Measurements from ENCODE around the gene KIF18B.

KIF18B gene

DNA sequence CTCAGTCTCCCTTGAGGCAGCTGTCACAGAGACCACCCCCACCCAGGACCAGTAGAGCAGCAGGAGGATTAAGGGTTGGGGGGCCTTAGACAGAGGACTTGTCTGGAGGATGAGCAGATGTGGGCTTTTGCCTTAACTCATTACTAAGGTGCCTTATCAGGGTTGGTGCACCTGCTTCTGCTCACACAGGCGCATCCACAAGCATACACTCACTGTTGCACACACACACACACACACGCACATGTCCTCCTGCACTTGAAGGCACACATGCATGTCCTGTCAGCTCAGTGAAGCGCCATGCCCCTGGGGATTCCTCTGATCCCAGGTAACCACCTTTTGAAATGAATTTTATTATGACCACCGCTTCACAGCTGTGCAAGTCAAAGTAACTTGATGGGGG, 33.4 kb downstream of the KIF18B start:
- no peak overlapping the region for H3K4me3 ChIP-seq
- H3K36me3 ChIP-seq (ENCODE audit: insufficient read depth, low read length) = no peaks in the 10 kb centered on the region
- TF ChIP-seq POLR2AphosphoS5 (IDR thresholded peaks at IDR 0.05; ENCODE audit: borderline replicate concordance, low read depth, low read length) (no peak), FOXP2 (optimal IDR thresholded peaks at IDR 0.05; ENCODE audit: control extremely low read depth, extremely low read length, insufficient read depth) (no peak), EZH2 (IDR thresholded peaks at IDR 0.05) (no peak)
- DNase-seq (ENCODE audit: low read depth, low spot score) = no peak
- no peaks in the 10 kb centered on the region for H3K9me3 ChIP-seq (ENCODE audit: low read depth, low read length)
- H3K27ac ChIP-seq = no peak overlapping the region
- H3K9ac ChIP-seq (ENCODE audit: insufficient read length) = no peak overlapping the region

DNA sequence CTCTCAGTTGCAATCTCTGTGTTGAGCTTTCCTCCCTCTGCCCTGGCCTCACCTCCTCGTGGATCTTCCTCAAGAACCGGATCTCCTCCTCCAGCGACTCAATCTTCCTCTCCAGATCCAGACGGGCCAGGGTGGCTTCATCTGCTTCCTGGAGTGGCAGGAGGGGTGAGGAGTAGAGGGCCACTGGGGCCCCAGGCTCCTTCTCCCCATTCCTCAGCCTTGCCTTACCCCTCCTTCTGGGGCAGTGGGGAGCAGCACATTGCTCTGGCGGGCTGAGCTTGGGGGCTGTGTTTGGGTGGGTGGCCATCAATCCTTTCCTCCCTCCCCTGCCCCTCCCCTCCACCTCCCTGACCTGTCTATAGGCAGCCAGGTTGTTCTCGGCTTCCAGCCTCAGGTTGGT, 33.9 kb downstream of the KIF18B start:
- TF ChIP-seq EZH2 (IDR thresholded peaks at IDR 0.05) = no peak
- TF ChIP-seq FOXP2 (optimal IDR thresholded peaks at IDR 0.05; ENCODE audit: control extremely low read depth, extremely low read length, insufficient read depth) = no peak
- TF ChIP-seq POLR2AphosphoS5 (IDR thresholded peaks at IDR 0.05; ENCODE audit: borderline replicate concordance, low read depth, low read length) = no peak
- H3K9me3 ChIP-seq (ENCODE audit: low read depth, low read length) = no peaks in the 10 kb centered on the region
- DNase-seq (ENCODE audit: low read depth, low spot score) = no peak
- no peak overlapping the region for H3K4me3 ChIP-seq
- H3K27ac ChIP-seq = no peak overlapping the region
- no peaks in the 10 kb centered on the region for H3K36me3 ChIP-seq (ENCODE audit: insufficient read depth, low read length)
- no peak overlapping the region for H3K9ac ChIP-seq (ENCODE audit: insufficient read length)

DNA sequence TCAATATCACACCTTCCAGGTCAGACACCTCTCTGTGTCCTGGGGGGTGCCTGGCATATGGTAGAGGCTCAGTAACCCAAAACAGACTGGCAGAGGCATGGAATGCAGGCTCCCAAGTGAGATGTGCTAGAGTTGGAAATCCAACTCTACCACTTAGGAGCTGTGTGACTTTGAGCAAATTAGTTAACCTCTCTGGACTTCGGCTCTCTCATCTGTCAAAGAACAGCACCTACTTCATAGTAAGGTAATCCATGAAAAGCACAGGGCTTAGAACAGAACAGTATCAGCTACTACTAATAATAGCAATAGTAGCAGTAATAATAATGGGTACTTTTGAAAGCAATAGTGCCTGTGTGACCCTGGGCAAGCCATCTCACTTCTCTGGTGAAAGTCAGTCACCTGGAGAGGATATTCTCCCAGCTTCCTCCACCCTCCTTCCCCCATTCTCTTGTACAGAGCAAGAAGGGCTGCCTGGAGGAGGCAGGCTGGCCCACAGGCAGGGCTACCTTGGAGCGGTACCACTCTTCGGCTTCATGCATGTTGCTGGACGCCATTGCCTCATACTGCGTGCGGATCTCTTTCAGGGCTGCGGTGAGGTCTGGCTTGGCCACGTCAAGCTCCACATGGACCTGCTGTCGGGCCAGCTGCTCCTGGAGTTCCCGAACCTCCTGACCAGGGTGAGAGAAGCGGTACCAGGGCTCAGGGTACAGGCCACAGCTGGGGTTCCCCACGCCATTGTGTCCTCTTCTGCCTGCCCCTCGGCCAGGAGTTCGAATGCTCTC, 34.6 kb downstream of the KIF18B start:
- Histone ChIP-seq H3K9me3 (ENCODE audit: low read depth, low read length) (no peaks in the 10 kb centered on the region), H3K4me3 (no peak overlapping the region), H3K27ac (no peak overlapping the region), H3K9ac (ENCODE audit: insufficient read length) (no peak overlapping the region), H3K36me3 (ENCODE audit: insufficient read depth, low read length) (no peaks in the 10 kb centered on the region)
- DNase-seq (ENCODE audit: low read depth, low spot score) = no peak
- TF ChIP-seq EZH2 (IDR thresholded peaks at IDR 0.05) (no peak), POLR2AphosphoS5 (IDR thresholded peaks at IDR 0.05; ENCODE audit: borderline replicate concordance, low read depth, low read length) (no peak), FOXP2 (optimal IDR thresholded peaks at IDR 0.05; ENCODE audit: control extremely low read depth, extremely low read length, insufficient read depth) (no peak)

- Histone ChIP-seq H3K4me3 (no peak overlapping the region), H3K9me3 (ENCODE audit: low read depth, low read length) (no peaks in the 10 kb centered on the region), H3K36me3 (ENCODE audit: insufficient read depth, low read length) (no peaks in the 10 kb centered on the region), H3K9ac (ENCODE audit: insufficient read length) (no peak overlapping the region), H3K27ac (no peak overlapping the region)
- DNase-seq (ENCODE audit: low read depth, low spot score) = no peak
- no peak for TF ChIP-seq FOXP2 (optimal IDR thresholded peaks at IDR 0.05; ENCODE audit: control extremely low read depth, extremely low read length, insufficient read depth)
- no peak for TF ChIP-seq POLR2AphosphoS5 (IDR thresholded peaks at IDR 0.05; ENCODE audit: borderline replicate concordance, low read depth, low read length)
- TF ChIP-seq EZH2 (IDR thresholded peaks at IDR 0.05) = no peak
Measured at GRCh38 chr17:44911133-44912001, 36.2 kb downstream of the KIF18B start.

DNA sequence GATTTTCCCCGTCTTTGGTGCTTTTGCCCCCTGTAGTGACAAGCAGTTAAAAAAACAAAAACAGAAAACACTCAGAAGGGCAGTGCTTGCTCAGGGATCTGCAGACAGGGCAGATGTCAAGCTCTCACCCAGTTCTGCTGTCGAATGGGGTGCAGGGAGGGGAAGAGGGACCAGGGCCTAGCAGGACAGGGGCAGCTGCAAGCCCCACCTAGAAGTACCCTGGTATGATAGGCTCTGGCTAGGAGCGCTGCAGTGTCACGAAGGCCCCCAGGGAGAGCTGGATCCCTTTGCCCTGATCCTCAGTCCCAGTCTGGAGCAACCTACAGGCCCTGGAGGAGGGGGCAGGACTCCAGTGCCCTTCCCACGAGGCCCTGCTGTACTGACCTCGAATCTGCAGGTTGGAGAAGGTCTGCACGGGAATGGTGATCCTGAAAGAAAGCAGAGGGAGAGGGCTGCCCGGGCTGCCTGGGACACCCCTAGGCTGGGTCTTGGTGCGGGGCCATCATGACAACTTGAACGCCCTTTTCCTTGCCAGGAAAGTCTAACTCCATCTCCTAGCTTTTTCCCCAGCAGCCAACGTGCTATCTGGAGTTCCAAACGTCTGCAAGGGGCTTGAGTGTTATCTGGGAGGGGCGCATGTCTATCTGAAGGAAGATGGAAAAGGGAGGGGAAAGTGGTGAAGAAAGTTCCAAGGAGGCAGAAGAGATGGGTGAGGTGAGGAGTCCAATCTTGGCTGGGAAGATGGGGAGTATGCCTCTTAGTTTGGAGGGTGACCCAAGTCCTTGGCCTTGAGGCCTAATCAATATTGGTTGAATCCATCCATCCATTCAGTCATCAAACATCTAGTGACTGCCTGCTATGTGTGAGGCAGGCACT, 37.1 kb downstream of the KIF18B start:
- no peaks in the 10 kb centered on the region for H3K36me3 ChIP-seq (ENCODE audit: insufficient read depth, low read length)
- H3K4me3 ChIP-seq = no peak overlapping the region
- no peak overlapping the region for H3K9ac ChIP-seq (ENCODE audit: insufficient read length)

DNA sequence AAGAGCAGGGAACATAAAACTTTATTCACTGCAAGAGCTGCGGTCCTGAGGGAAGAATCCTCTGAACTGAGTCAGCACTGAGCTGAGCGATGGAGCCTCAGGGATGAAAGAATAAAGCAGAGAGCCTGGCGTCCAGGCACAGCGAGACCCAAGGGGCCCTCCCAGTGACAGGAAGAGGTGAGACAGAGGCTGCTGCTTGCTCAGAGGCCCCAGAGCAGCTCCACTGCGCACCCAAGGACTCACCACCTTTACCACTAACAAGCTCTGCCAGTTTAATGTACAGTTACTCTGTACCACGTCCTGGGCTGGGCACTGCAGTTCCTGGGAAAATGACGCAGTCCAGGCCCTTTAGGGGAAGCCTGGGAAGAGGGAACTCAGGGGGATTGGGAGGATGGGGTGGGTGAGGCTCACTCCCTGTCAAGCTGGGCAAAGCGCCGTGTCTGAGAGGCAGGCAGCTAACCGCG, 37.9 kb downstream of the KIF18B start:
- no peaks in the 10 kb centered on the region for H3K36me3 ChIP-seq (ENCODE audit: insufficient read depth, low read length)
- H3K4me3 ChIP-seq = no peak overlapping the region
- H3K9ac ChIP-seq (ENCODE audit: insufficient read length) = no peak overlapping the region
- H3K27ac ChIP-seq = no peak overlapping the region
- TF ChIP-seq FOXP2 (optimal IDR thresholded peaks at IDR 0.05; ENCODE audit: control extremely low read depth, extremely low read length, insufficient read depth) (no peak), POLR2AphosphoS5 (IDR thresholded peaks at IDR 0.05; ENCODE audit: borderline replicate concordance, low read depth, low read length) (no peak), EZH2 (IDR thresholded peaks at IDR 0.05) (no peak)
- no peaks in the 10 kb centered on the region for H3K9me3 ChIP-seq (ENCODE audit: low read depth, low read length)
- no peak for DNase-seq (ENCODE audit: low read depth, low spot score)

More for the DNA sequence above, 37.1 kb downstream of the KIF18B start:
- TF ChIP-seq FOXP2 (optimal IDR thresholded peaks at IDR 0.05; ENCODE audit: control extremely low read depth, extremely low read length, insufficient read depth) = no peak
- TF ChIP-seq EZH2 (IDR thresholded peaks at IDR 0.05) = no peak
- no peak for TF ChIP-seq POLR2AphosphoS5 (IDR thresholded peaks at IDR 0.05; ENCODE audit: borderline replicate concordance, low read depth, low read length)
- DNase-seq (ENCODE audit: low read depth, low spot score) = no peak
- no peaks in the 10 kb centered on the region for H3K9me3 ChIP-seq (ENCODE audit: low read depth, low read length)
- no peak overlapping the region for H3K27ac ChIP-seq

GRCh38 chr17:44908761-44909326, 38.7 kb downstream of the KIF18B start:
- Histone ChIP-seq H3K9me3 (ENCODE audit: low read depth, low read length) (no peaks in the 10 kb centered on the region), H3K9ac (ENCODE audit: insufficient read length) (no peak overlapping the region), H3K4me3 (no peak overlapping the region), H3K36me3 (ENCODE audit: insufficient read depth, low read length) (no peaks in the 10 kb centered on the region), H3K27ac (no peak overlapping the region)
- TF ChIP-seq EZH2 (IDR thresholded peaks at IDR 0.05) (no peak), FOXP2 (optimal IDR thresholded peaks at IDR 0.05; ENCODE audit: control extremely low read depth, extremely low read length, insufficient read depth) (no peak), POLR2AphosphoS5 (IDR thresholded peaks at IDR 0.05; ENCODE audit: borderline replicate concordance, low read depth, low read length) (no peak)
- DNase-seq (ENCODE audit: low read depth, low spot score) = no peak

Measured in SK-N-MC (cell line).